GM21717 (cell line): ENCODE measurements around the gene MMRN1.

Source experiments
- ATAC-seq: cut with Tn5 transposase; IDR thresholded peaks from one replicate; pipeline ENCODE4 v1.9.1; 2021; ENCODE audit warnings: mild to moderate bottlenecking, moderate library complexity; ENCODE audit not compliant: unreplicated experiment

Gene MMRN1

GRCh38 chr4:89894649-89895550 is at the start of gene MMRN1:
Gene MMRN1, plus strand, starts transcription at chr4:89894854. Its CDS starts 118 bp downstream, at chr4:89894972.
- peak; percentile 67 for ATAC-seq

GRCh38 chr4:89847571-89848325 is 46.9 kb upstream of the MMRN1 start:
- no peak for ATAC-seq

GRCh38 chr4:89855236-89855635 is 39.4 kb upstream of the MMRN1 start:
- ATAC-seq: no peak

- no peak for ATAC-seq
Measured at GRCh38 chr4:89860971-89861370, 33.7 kb upstream of the MMRN1 start.

GRCh38 chr4:89863533-89863932 is 31.1 kb upstream of the MMRN1 start:
- ATAC-seq: no peak

- ATAC-seq: no peak
Measured at GRCh38 chr4:89868276-89868675, 26.4 kb upstream of the MMRN1 start.

GRCh38 chr4:89868999-89869589 is 25.6 kb upstream of the MMRN1 start:
- no peak for ATAC-seq

- no peak for ATAC-seq
Measured at GRCh38 chr4:89871211-89871610, 23.4 kb upstream of the MMRN1 start.

GRCh38 chr4:89876548-89876947 is 18.1 kb upstream of the MMRN1 start:
- ATAC-seq: no peak

- no peak for ATAC-seq
Measured at GRCh38 chr4:89878611-89879010, 16.0 kb upstream of the MMRN1 start.

GRCh38 chr4:89879215-89879614 is 15.4 kb upstream of the MMRN1 start:
- ATAC-seq: no peak

- no peak for ATAC-seq
Measured at GRCh38 chr4:89889289-89889688, 5.4 kb upstream of the MMRN1 start.

GRCh38 chr4:89897867-89898266 is 3.2 kb downstream of the MMRN1 start:
- no peak for ATAC-seq

GRCh38 chr4:89898304-89898716 is 3.7 kb downstream of the MMRN1 start:
- ATAC-seq: no peak

- no peak for ATAC-seq
Measured at GRCh38 chr4:89899152-89899551, 4.5 kb downstream of the MMRN1 start.

- no peak for ATAC-seq
Measured at GRCh38 chr4:89899854-89900253, 5.2 kb downstream of the MMRN1 start.

GRCh38 chr4:89901808-89902431 is 7.3 kb downstream of the MMRN1 start:
- ATAC-seq: peak; percentile 81

- no peak for ATAC-seq
Measured at GRCh38 chr4:89904524-89904923, 9.9 kb downstream of the MMRN1 start.

GRCh38 chr4:89906316-89906715 is 11.7 kb downstream of the MMRN1 start:
- ATAC-seq: no peak

- no peak for ATAC-seq
Measured at GRCh38 chr4:89906777-89907521, 12.3 kb downstream of the MMRN1 start.
